WTC11 (cell line): ENCODE measurements around the gene GRIP2. TPM values are rescaled to one million over a fixed set of nuclear protein-coding genes. Genes with fewer than 3 reads are reported as not detected.

ENCODE experiments used
- ATAC-seq: fragments of 200-7000 bp; cut with Tn5 transposase; 2 replicates; pipeline ENCODE4 v1.10.0; 2021; ENCODE audit warnings: mild to moderate bottlenecking, moderate library complexity
- CTCF ChIA-PET: fragments of 300-600 bp; sonication (Branson Sonifier 250); formaldehyde crosslinking; loops from one replicate; lab custom pipeline; 2021; ENCODE audit warnings: antibody characterized with exemption; lab: Charles Lee
- POLR2A ChIA-PET: fragments of 350-600 bp; sonication (Branson Sonifier 250); formaldehyde crosslinking; loops from one replicate; lab custom pipeline; 2021; ENCODE audit warnings: antibody characterized with exemption; lab: Charles Lee
- DNase-seq: peaks from one replicate; pipeline ENCODE4 v3.0.0; 2021; ENCODE audit warnings: low spot score
- H3K27ac Mint-ChIP-seq: 2 replicates; pipeline ENCODE4 v1.8.0; 2021; ENCODE audit warnings: mixed read lengths
- H3K27me3 Mint-ChIP-seq: 2 replicates; pipeline ENCODE4 v1.8.0; 2021; ENCODE audit warnings: low read depth, mild to moderate bottlenecking, moderate library complexity, mixed read lengths
- H3K36me3 Mint-ChIP-seq: 2 replicates; pipeline ENCODE4 v1.8.0; 2021; ENCODE audit warnings: mixed read lengths
- H3K4me1 Mint-ChIP-seq: 2 replicates; pipeline ENCODE4 v1.8.0; 2022; ENCODE audit warnings: mixed read lengths
- H3K4me3 Mint-ChIP-seq: 2 replicates; pipeline ENCODE4 v1.8.0; 2021; ENCODE audit warnings: mild to moderate bottlenecking, moderate library complexity, mixed read lengths
- H3K9me3 Mint-ChIP-seq: 2 replicates; pipeline ENCODE4 v1.8.0; 2021; ENCODE audit warnings: mixed read lengths
- ATF3 ChIP-seq: sonication (generic); formaldehyde crosslinking; conservative IDR thresholded peaks from 2 replicates; pipeline ENCODE4 v1.8.1; 2022; ENCODE audit warnings: mild to moderate bottlenecking, missing genetic modification reagents
- CBFB ChIP-seq: sonication (generic); formaldehyde crosslinking; IDR thresholded peaks from 2 replicates; pipeline ENCODE4 v1.8.1; 2022; ENCODE audit warnings: mild to moderate bottlenecking, low read depth, missing genetic modification reagents
- CTCF ChIP-seq: fragments of 200-600 bp; IDR thresholded peaks from 2 replicates; pipeline ENCODE4 v1.8.0; 2022; ENCODE audit warnings: antibody characterized with exemption
- EMX1 ChIP-seq: fragments of 250-450 bp; sonication (Bioruptor Pico); IDR thresholded peaks from 2 replicates; pipeline ENCODE4 v1.8.0; 2021; ENCODE audit warnings: mild to moderate bottlenecking
- FOXK1 ChIP-seq: sonication (generic); formaldehyde crosslinking; IDR thresholded peaks from 2 replicates; pipeline ENCODE4 v1.8.0; 2022; ENCODE audit warnings: mild to moderate bottlenecking, moderate library complexity, missing genetic modification reagents
- GABPB1 ChIP-seq: sonication (generic); formaldehyde crosslinking; IDR thresholded peaks from 2 replicates; pipeline ENCODE4 v1.8.1; 2023; ENCODE audit warnings: mild to moderate bottlenecking, missing genetic modification reagents
- HMGA2 ChIP-seq: fragments of 250-450 bp; sonication (Bioruptor Pico); IDR thresholded peaks from 2 replicates; pipeline ENCODE4 v1.4.0; 2021; ENCODE audit warnings: mild to moderate bottlenecking, moderate library complexity
- HMGXB4 ChIP-seq: sonication (generic); formaldehyde crosslinking; IDR thresholded peaks from 2 replicates; pipeline ENCODE4 v1.8.1; 2023; ENCODE audit warnings: mild to moderate bottlenecking, moderate library complexity, missing genetic modification reagents
- MXD4 ChIP-seq: fragments of 250-450 bp; sonication (Bioruptor Pico); IDR thresholded peaks from 2 replicates; pipeline ENCODE4 v1.8.0; 2021; ENCODE audit warnings: mild to moderate bottlenecking, moderate library complexity, borderline replicate concordance
- NR3C1 ChIP-seq: sonication (generic); formaldehyde crosslinking; conservative IDR thresholded peaks from 2 replicates; pipeline ENCODE4 v1.8.1; 2023; ENCODE audit warnings: low read depth, mild to moderate bottlenecking, missing genetic modification reagents
- OVOL2 ChIP-seq: fragments of 250-450 bp; sonication (Bioruptor Pico); IDR thresholded peaks from 2 replicates; pipeline ENCODE4 v1.9.0; 2021; ENCODE audit warnings: mild to moderate bottlenecking, borderline replicate concordance
- PRDM15 ChIP-seq: sonication (generic); formaldehyde crosslinking; IDR thresholded peaks from 2 replicates; pipeline ENCODE4 v1.8.0; 2022; ENCODE audit warnings: missing genetic modification reagents
- TCF7 ChIP-seq: sonication (generic); formaldehyde crosslinking; IDR thresholded peaks from 2 replicates; pipeline ENCODE4 v1.8.0; 2022; ENCODE audit warnings: mild to moderate bottlenecking, low read depth, missing genetic modification reagents, moderate library complexity
- ZNF263 ChIP-seq: sonication (generic); formaldehyde crosslinking; IDR thresholded peaks from 2 replicates; pipeline ENCODE4 v1.8.1; 2022; ENCODE audit warnings: low read depth, mild to moderate bottlenecking, moderate library complexity, missing genetic modification reagents
- ZSCAN18 ChIP-seq: fragments of 250-450 bp; sonication (Bioruptor Pico); IDR thresholded peaks from 2 replicates; pipeline ENCODE4 v2.1.2; 2022; ENCODE audit warnings: mild to moderate bottlenecking, moderate library complexity
- total RNA-seq: library from RNA; stranded (reverse); gene quantifications from 3 replicates; pipeline ENCODE4 v1.2.3, GENCODE V29; 2021
- TF ChIP-seq, protein P1 (sequence below): sonication (generic); formaldehyde crosslinking; IDR thresholded peaks from 2 replicates; pipeline ENCODE4 v1.8.1; 2023; ENCODE audit warnings: mild to moderate bottlenecking, missing genetic modification reagents, moderate library complexity

GRIP2 gene
- total RNA-seq, 1 experiment from 2014 or later = 12.0 TPM

GRCh38 chr3:14476583-14477265, 63.4 kb downstream of the GRIP2 start:
- Mint-ChIP-seq H3K27ac (no peak overlapping the region), H3K4me3 (no peak overlapping the region), H3K9me3 (no peaks in the 10 kb centered on the region), H3K4me1 (peaks cover 8% of the 10 kb centered on the region), H3K36me3 (peaks cover 90% of the 10 kb centered on the region), H3K27me3 (no peaks in the 10 kb centered on the region)
- ATAC-seq = no peak
- DNase-seq = no peak
- POLR2A ChIA-PET = no interaction called here
- TF ChIP-seq ATF3 (CRISPR knock-in tag) (no peak), NR3C1 (no peak), FOXK1 (CRISPR knock-in tag) (no peak), HMGXB4 (CRISPR knock-in tag) (no peak), MXD4 (CRISPR knock-in tag) (no peak), PRDM15 (CRISPR knock-in tag) (no peak), GABPB1 (CRISPR knock-in tag) (no peak)
- TF ChIP-seq, protein P1, sequence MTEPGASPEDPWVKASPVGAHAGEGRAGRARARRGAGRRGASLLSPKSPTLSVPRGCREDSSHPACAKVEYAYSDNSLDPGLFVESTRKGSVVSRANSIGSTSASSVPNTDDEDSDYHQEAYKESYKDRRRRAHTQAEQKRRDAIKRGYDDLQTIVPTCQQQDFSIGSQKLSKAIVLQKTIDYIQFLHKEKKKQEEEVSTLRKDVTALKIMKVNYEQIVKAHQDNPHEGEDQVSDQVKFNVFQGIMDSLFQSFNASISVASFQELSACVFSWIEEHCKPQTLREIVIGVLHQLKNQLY (CRISPR knock-in tag) = no peak
- CTCF ChIA-PET = interaction anchor here (1.7 kb wide), 1 partner anchor 9 kb away, joined by 8 read pairs; no protein-coding TSS in a partner anchor

GRCh38 chr3:14475621-14476020, 64.5 kb downstream of the GRIP2 start:
- Mint-ChIP-seq H3K36me3 (peaks cover 87% of the 10 kb centered on the region), H3K9me3 (no peaks in the 10 kb centered on the region), H3K4me1 (no peaks in the 10 kb centered on the region), H3K27ac (no peak overlapping the region), H3K4me3 (no peak overlapping the region), H3K27me3 (no peaks in the 10 kb centered on the region)
- POLR2A ChIA-PET = no interaction called here
- no peak for TF ChIP-seq ZSCAN18
- no peak for TF ChIP-seq CTCF
- no peak for TF ChIP-seq HMGA2
- no peak for TF ChIP-seq EMX1
- no peak for TF ChIP-seq OVOL2
- TF ChIP-seq CBFB (CRISPR knock-in tag) = no peak
- TF ChIP-seq NR3C1 = no peak
- no peak for TF ChIP-seq TCF7 (CRISPR knock-in tag)
- no peak for TF ChIP-seq ZNF263 (CRISPR knock-in tag)
- CTCF ChIA-PET = interaction anchor here (1.6 to 1.7 kb wide), 2 partner anchors 8 to 272 kb away, joined by 4 to 8 read pairs; no protein-coding TSS in a partner anchor
- no peak for ATAC-seq
- DNase-seq = no peak
